ENCODE measurements around the gene LETMD1.

Gene LETMD1

DNA sequence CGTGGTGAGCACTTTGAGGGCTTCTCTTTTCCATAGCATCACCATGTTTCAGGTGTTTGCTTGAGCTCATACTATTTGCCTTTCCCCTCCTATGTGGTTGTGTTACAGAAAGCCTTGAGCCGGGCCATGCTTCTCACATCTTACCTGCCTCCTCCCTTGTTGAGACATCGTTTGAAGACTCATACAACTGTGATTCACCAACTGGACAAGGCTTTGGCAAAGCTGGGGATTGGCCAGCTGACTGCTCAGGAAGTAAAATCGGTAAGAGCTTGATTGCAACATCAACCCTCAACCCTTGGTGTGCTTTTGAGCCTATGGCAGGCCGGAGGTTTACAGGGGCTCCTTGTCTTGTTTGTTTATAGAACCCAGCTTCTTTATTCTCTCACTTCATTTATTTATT is 8.1 kb downstream of the LETMD1 start:
- peak in 4 of 11 experiments; percentile 11 to 38 (median 24); a peak in 2 of 22 replicates for TF ChIP-seq Cebpa-rat (IDR thresholded peaks at IDR 0.05)
- no peaks in the 10 kb centered on the region for H3K9me3 ChIP-seq (replicated peaks in 1 of 11)
- no peak overlapping the region for H3K4me3 ChIP-seq
- peaks cover 0 to 3% (median 0%) of the 10 kb centered on the region in 11 experiments; a peak in 4 of 22 replicates for H4K20me1 ChIP-seq
- no peaks in the 10 kb centered on the region for H3K27me3 ChIP-seq
- no peak overlapping the region for H3K9ac ChIP-seq
- H3K4me2 ChIP-seq, result peak overlapping the region in 3 of 11 experiments; percentile 6 to 47 (median 37); a peak in 6 of 22 replicates
- peaks cover 88 to 100% (median 97%) of the 10 kb centered on the region in 11 experiments for H3K36me3 ChIP-seq
- H3K4me1 ChIP-seq, result peaks cover 0 to 19% (median 8%) of the 10 kb centered on the region in 10 experiments; a peak in 10 of 20 replicates
- no peak overlapping the region for H3K27ac ChIP-seq

DNA sequence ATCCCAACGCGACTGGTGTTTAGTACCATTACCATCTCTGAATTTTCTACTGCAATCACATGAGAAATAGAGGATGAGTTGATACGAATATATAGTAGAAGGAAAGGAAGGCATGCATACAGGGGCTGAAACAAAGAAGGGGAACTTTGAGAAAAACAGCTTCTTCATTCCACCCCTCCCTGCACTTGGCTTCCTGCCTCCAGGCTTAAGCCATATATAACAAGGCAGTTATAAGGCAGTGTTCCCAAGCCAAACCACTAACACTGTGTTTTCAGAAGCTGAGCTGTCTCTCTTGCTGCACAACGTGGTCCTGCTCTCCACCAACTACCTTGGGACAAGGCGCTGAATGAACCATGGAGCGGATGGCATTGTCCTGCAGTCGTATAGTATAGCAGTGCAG is 11.0 kb downstream of the LETMD1 start:
- no peak overlapping the region for H3K27ac ChIP-seq
- H3K9ac ChIP-seq, result no peak overlapping the region
- H3K4me1 ChIP-seq, result peaks cover 0 to 19% (median 8%) of the 10 kb centered on the region in 10 experiments; a peak in 10 of 20 replicates
- H4K20me1 ChIP-seq, result peaks cover 0 to 27% (median 9%) of the 10 kb centered on the region in 11 experiments; a peak in 12 of 22 replicates
- no peak for TF ChIP-seq Cebpa-rat (IDR thresholded peaks at IDR 0.05)
- no peaks in the 10 kb centered on the region for H3K27me3 ChIP-seq
- peak overlapping the region in 1 of 11 experiments; percentile 16; a peak in 1 of 22 replicates for H3K4me2 ChIP-seq
- H3K4me3 ChIP-seq, result no peak overlapping the region
- no peaks in the 10 kb centered on the region for H3K9me3 ChIP-seq (replicated peaks in 1 of 11)
- peaks cover 97 to 100% (median 99%) of the 10 kb centered on the region in 11 experiments for H3K36me3 ChIP-seq

DNA sequence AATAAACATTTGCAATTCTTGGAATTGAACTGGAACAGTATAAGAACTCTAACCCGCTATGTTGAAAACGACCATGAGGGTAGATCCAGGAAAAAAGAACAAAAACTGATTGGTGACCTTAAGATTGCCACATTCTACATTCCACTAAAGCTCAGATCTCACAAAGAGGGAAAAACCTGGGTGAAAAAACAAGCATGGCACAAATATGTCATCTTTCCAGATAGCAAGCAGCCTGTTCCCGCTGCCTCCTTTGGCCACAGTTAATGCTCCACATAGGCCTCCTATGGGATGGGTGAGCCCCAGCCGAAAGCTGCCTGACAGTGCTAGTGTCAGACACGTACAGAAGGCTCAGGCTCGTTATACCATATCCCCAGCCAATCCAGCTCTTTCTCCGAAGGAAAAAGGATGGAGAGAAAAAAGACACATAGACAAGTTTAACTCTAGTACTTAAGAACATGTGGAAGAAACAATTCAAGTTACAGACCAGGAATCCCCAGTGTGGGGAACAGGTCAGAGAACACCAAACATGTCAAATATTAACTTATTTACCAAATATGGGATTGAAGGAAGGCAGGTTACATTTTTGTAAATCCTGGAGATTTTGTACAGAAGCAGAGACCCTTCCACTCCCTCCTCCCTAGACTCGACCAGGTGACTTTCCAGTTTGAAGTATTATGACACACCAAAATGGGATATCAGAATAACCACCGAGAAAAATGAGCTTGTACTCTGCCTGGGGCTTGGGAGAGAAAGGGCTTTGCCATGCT is 14.7 kb downstream of the LETMD1 start:
- Histone ChIP-seq H3K27me3 (no peaks in the 10 kb centered on the region), H3K4me2 (no peak overlapping the region), H3K9me3 (replicated peaks in 1 of 11) (no peaks in the 10 kb centered on the region), H3K27ac (no peak overlapping the region), H3K4me1 (peaks cover 0 to 12% (median 0%) of the 10 kb centered on the region in 10 experiments; a peak in 5 of 20 replicates), H3K4me3 (no peak overlapping the region), H3K36me3 (peaks cover 97 to 100% (median 99%) of the 10 kb centered on the region in 11 experiments), H4K20me1 (peaks cover 0 to 39% (median 21%) of the 10 kb centered on the region in 11 experiments; a peak in 12 of 22 replicates), H3K9ac (no peak overlapping the region)
- no peak for TF ChIP-seq Cebpa-rat (IDR thresholded peaks at IDR 0.05)

DNA sequence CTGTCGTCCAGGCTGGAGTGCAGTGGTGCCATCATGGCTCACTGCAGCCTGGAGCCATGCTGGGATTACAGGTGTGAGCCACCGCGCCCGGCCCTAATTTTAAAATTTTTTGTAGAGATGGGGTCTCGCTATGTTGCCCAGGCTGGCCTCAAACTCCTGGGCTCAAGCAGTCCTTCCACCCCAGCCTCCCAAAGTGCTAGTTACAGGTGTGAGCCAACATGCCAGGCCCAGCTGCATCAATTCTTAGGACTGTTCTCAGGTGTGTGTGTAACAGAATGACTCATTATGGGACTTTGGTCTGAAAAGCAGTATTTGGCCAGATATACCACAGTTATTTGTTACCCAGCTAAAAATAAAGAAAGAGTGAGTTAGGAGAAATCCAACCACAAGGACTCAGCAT is 17.4 kb downstream of the LETMD1 start:
- Histone ChIP-seq H3K27me3 (no peaks in the 10 kb centered on the region), H3K9ac (no peak overlapping the region), H3K27ac (no peak overlapping the region), H3K4me2 (no peak overlapping the region), H3K4me3 (no peak overlapping the region), H3K4me1 (peaks cover 0 to 13% (median 9%) of the 10 kb centered on the region in 10 experiments; a peak in 12 of 20 replicates), H4K20me1 (peaks cover 0 to 39% (median 21%) of the 10 kb centered on the region in 11 experiments; a peak in 12 of 22 replicates), H3K36me3 (peaks cover 97 to 100% (median 99%) of the 10 kb centered on the region in 11 experiments), H3K9me3 (replicated peaks in 1 of 11) (no peaks in the 10 kb centered on the region)
- no peak for TF ChIP-seq Cebpa-rat (IDR thresholded peaks at IDR 0.05)

DNA sequence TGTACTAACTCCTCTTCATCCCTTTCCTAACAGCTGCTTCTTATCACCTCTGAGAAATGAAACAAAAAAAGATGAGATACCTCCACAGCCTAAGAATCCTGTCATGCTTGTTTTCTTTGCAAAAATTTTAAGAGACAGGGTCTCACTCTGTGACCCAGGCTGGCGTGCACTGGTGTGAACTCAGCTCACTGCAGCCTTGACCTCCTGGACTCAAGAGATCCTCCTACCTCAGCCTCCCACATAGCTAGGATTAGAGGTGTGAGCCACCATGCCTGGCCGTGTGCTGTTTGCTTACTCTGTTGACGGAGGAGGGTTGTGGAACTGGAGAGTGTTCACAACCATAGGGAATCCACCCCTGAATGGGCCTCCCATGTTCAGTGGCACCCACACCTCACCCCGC is 19.1 kb downstream of the LETMD1 start:
- H3K4me3 ChIP-seq, result no peak overlapping the region
- peaks cover 97 to 100% (median 100%) of the 10 kb centered on the region in 11 experiments for H3K36me3 ChIP-seq
- no peaks in the 10 kb centered on the region for H3K9me3 ChIP-seq (replicated peaks in 1 of 11)
- no peaks in the 10 kb centered on the region for H3K27me3 ChIP-seq
- peaks cover 0 to 21% (median 13%) of the 10 kb centered on the region in 10 experiments; a peak in 12 of 20 replicates for H3K4me1 ChIP-seq
- H3K4me2 ChIP-seq, result no peak overlapping the region
- H4K20me1 ChIP-seq, result peaks cover 0 to 26% (median 20%) of the 10 kb centered on the region in 11 experiments; a peak in 12 of 22 replicates
- no peak overlapping the region for H3K27ac ChIP-seq
- TF ChIP-seq Cebpa-rat (IDR thresholded peaks at IDR 0.05), result no peak
- no peak overlapping the region for H3K9ac ChIP-seq

DNA sequence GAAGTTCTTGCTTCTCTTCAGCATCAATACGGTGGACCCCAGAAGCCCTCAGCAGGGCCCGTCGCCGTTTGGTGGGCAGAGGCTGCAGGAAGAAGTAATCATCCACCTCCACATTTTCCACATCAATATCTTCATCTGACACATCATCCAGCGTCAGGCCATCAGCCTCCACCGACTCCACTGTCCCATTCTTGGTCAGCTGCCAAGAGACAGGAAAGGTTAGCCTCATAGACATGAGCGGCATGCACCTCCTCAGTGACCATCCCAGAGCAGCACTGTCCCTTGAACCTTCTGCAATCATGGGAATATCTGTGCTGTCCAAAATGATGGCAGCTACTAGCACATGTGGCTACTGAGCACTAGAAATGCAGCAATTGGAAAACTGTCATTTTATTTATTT is 19.6 kb downstream of the LETMD1 start:
- H3K4me1 ChIP-seq, result peaks cover 0 to 21% (median 13%) of the 10 kb centered on the region in 10 experiments; a peak in 12 of 20 replicates
- no peaks in the 10 kb centered on the region for H3K9me3 ChIP-seq (replicated peaks in 1 of 11)
- H3K4me3 ChIP-seq, result no peak overlapping the region
- H3K4me2 ChIP-seq, result no peak overlapping the region
- H3K9ac ChIP-seq, result no peak overlapping the region
- H4K20me1 ChIP-seq, result peaks cover 0 to 22% (median 14%) of the 10 kb centered on the region in 11 experiments; a peak in 11 of 22 replicates
- no peak for TF ChIP-seq Cebpa-rat (IDR thresholded peaks at IDR 0.05)
- peaks cover 97 to 100% (median 100%) of the 10 kb centered on the region in 11 experiments for H3K36me3 ChIP-seq
- H3K27ac ChIP-seq, result no peak overlapping the region
- no peaks in the 10 kb centered on the region for H3K27me3 ChIP-seq

DNA sequence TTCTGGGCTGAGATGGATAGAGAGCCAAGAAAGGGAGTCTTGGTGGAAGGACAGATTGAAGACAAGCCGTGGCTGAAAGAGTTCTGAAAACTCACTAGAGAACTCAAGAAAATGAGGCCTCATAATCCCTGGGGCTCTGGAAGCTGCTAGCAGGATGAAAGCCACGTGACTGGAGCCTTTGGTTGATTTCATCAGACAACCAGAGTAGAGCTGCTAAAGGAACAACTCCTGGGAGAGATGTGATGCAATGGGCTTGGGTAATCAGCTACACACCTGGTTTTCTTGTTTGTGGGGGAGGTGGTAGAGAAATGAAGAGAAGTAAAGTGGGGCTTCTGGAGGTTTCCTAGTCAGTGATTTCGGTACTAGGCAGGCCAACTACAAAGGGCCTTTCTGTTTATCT is 21.9 kb downstream of the LETMD1 start:
- no peaks in the 10 kb centered on the region for H3K27me3 ChIP-seq
- H3K4me3 ChIP-seq, result no peak overlapping the region
- peaks cover 0 to 21% (median 13%) of the 10 kb centered on the region in 10 experiments; a peak in 13 of 20 replicates for H3K4me1 ChIP-seq
- H3K4me2 ChIP-seq, result peak overlapping the region in 9 of 11 experiments; percentile 4 to 63 (median 37); a peak in 14 of 22 replicates
- peak overlapping the region in 7 of 11 experiments; percentile 7 to 61 (median 43); a peak in 7 of 22 replicates for H3K9ac ChIP-seq
- H3K36me3 ChIP-seq, result peaks cover 93 to 100% (median 98%) of the 10 kb centered on the region in 11 experiments
- peaks cover 0 to 18% (median 6%) of the 10 kb centered on the region in 11 experiments; a peak in 11 of 22 replicates for H4K20me1 ChIP-seq
- H3K9me3 ChIP-seq (replicated peaks in 1 of 11), result no peaks in the 10 kb centered on the region
- peak in 4 of 11 experiments; percentile 40 to 77 (median 62); a peak in 5 of 22 replicates for TF ChIP-seq Cebpa-rat (IDR thresholded peaks at IDR 0.05)
- peak overlapping the region in 7 of 11 experiments; percentile 5 to 77 (median 70); a peak in 12 of 22 replicates for H3K27ac ChIP-seq

DNA sequence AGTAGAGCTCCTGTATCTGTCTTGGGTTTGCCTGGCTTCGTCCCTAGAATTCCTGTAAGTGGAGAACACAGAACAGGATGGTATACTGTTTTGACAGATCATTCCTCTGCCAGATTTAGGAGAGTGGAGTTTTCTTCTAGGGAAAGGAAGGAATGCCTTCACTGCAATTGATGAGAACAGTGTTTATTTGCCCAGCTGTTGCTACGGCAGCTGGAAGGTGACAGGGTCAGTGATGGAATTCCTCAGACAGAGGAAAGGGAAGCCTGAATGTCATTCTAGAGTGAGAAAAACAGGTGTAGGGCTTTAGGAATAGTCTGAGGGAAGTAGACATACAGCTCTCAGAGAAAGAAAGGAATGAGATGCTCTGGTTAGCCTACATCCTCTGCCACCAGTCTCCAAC is 23.5 kb downstream of the LETMD1 start:
- H3K4me2 ChIP-seq, result no peak overlapping the region
- H4K20me1 ChIP-seq, result peaks cover 2 to 34% (median 21%) of the 10 kb centered on the region in 11 experiments; a peak in 18 of 22 replicates
- H3K4me1 ChIP-seq, result peaks cover 8 to 33% (median 15%) of the 10 kb centered on the region in 10 experiments; a peak in 15 of 20 replicates
- no peaks in the 10 kb centered on the region for H3K27me3 ChIP-seq
- peaks cover 90 to 100% (median 97%) of the 10 kb centered on the region in 11 experiments for H3K36me3 ChIP-seq
- TF ChIP-seq Cebpa-rat (IDR thresholded peaks at IDR 0.05), result no peak
- H3K27ac ChIP-seq, result peak overlapping the region in 2 of 11 experiments; percentile 71 to 75; a peak in 3 of 22 replicates
- H3K9ac ChIP-seq, result peak overlapping the region in 1 of 11 experiments; percentile 13; a peak in 1 of 22 replicates
- H3K4me3 ChIP-seq, result no peak overlapping the region
- no peaks in the 10 kb centered on the region for H3K9me3 ChIP-seq (replicated peaks in 1 of 11)

DNA sequence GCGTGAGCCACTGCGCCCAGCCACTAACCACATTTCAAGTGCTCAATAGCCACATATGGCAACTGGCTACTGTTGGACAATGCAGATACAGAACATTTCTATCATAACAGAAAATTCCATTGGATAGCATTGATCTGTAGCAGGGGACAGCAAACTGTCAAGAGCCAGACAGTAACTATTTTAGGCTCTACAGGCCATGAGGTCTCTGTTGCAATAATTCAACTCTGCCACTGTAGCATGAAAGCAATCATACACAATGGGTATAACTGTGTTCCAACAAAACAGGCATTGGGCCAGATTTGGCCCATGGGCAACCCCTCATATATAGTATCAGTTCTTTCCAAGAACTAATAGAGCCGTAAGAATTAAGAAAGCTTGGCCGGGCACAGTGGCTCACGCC is 27.3 kb downstream of the LETMD1 start:
- Histone ChIP-seq H3K36me3 (peaks cover 53 to 91% (median 69%) of the 10 kb centered on the region in 11 experiments), H3K4me3 (no peak overlapping the region), H4K20me1 (peaks cover 20 to 67% (median 40%) of the 10 kb centered on the region in 11 experiments; a peak in 19 of 22 replicates), H3K4me2 (no peak overlapping the region), H3K27me3 (no peaks in the 10 kb centered on the region), H3K4me1 (peaks cover 0 to 24% (median 7%) of the 10 kb centered on the region in 10 experiments; a peak in 12 of 20 replicates), H3K9me3 (replicated peaks in 1 of 11) (no peaks in the 10 kb centered on the region), H3K9ac (no peak overlapping the region), H3K27ac (no peak overlapping the region)
- TF ChIP-seq Cebpa-rat (IDR thresholded peaks at IDR 0.05), result no peak
